Right atrium auricular region (tissue), 2 donors: Measurements from ENCODE around the gene PEBP1. TPM values are rescaled to one million over a fixed set of nuclear protein-coding genes. Genes with fewer than 3 reads are reported as not detected.
A peak's percentile ranks its signal among the peaks of the same experiment; 100 is the strongest.
"Not testable (repeated sequence)": the region's sequence is repeated elsewhere in the genome, so short reads cannot be mapped to it uniquely, and the experiment has no call there.

ENCODE experiments used
- DNase-seq: peaks from one replicate; pipeline ENCODE4 v3.0.0-alpha.2; 2019; ENCODE audit warnings: low spot score
- H3K27ac ChIP-seq, 2 donors: fragments of 200-600 bp; sonication (generic); 1 replicate in 1 of 2; 2 replicates in 1 of 2; pipeline ENCODE4 v1.5.1; 2016 to 2019
- H3K27me3 ChIP-seq, 2 donors: fragments of 200-600 bp; sonication (generic); one replicate each; pipeline versions ENCODE4 v1.5.1 to v1.6.0; 2017 to 2019
- H3K36me3 ChIP-seq: fragments of 200-600 bp; sonication (generic); one replicate; pipeline ENCODE4 v1.5.1; 2016
- H3K4me1 ChIP-seq, 2 donors: fragments of 200-600 bp; sonication (generic); one replicate each; pipeline versions ENCODE4 v1.5.1 to v1.6.0; 2017 to 2019
- H3K4me3 ChIP-seq, 2 donors: fragments of 200-600 bp; sonication (generic); 1 replicate in 1 of 2; 2 replicates in 1 of 2; pipeline ENCODE4 v1.5.1; 2017 to 2019; ENCODE audit warnings: mild to moderate bottlenecking in 1 of 2, moderate library complexity in 1 of 2
- H3K9me3 ChIP-seq, 2 donors: fragments of 200-600 bp; sonication (generic); one replicate each; pipeline ENCODE4 v1.5.1; 2019
- total RNA-seq, 2 donors: library from RNA; depleted of rRNA; stranded (reverse); fragments of >200 nt; gene quantifications; one replicate each; pipeline ENCODE4 v1.1.0, GENCODE V29; 2016
- TF ChIP-seq, protein P1 (sequence below), 2 donors: fragments of 200-600 bp; sonication (generic); IDR thresholded peaks; one replicate each; pipeline ENCODE4 v1.5.1; 2019; ENCODE audit warnings: antibody characterized with exemption in 2 of 2

Gene PEBP1
- total RNA-seq, 2 donors from 2014 or later = 428 to 539 TPM

GRCh38 chr12:118122264-118122663 is 13.7 kb upstream of the PEBP1 start:
- TF ChIP-seq, protein P1, sequence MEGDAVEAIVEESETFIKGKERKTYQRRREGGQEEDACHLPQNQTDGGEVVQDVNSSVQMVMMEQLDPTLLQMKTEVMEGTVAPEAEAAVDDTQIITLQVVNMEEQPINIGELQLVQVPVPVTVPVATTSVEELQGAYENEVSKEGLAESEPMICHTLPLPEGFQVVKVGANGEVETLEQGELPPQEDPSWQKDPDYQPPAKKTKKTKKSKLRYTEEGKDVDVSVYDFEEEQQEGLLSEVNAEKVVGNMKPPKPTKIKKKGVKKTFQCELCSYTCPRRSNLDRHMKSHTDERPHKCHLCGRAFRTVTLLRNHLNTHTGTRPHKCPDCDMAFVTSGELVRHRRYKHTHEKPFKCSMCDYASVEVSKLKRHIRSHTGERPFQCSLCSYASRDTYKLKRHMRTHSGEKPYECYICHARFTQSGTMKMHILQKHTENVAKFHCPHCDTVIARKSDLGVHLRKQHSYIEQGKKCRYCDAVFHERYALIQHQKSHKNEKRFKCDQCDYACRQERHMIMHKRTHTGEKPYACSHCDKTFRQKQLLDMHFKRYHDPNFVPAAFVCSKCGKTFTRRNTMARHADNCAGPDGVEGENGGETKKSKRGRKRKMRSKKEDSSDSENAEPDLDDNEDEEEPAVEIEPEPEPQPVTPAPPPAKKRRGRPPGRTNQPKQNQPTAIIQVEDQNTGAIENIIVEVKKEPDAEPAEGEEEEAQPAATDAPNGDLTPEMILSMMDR (IDR thresholded peaks at IDR 0.05) = no peak
- Histone ChIP-seq H3K9me3 (no peaks in the 10 kb centered on the region), H3K27ac (no peak overlapping the region), H3K27me3 (no peaks in the 10 kb centered on the region), H3K4me3 (no peak overlapping the region), H3K36me3 (no peaks in the 10 kb centered on the region), H3K4me1 (peaks cover 0 to 9% of the 10 kb centered on the region in 2 donors)
- DNase-seq = no peak

DNA sequence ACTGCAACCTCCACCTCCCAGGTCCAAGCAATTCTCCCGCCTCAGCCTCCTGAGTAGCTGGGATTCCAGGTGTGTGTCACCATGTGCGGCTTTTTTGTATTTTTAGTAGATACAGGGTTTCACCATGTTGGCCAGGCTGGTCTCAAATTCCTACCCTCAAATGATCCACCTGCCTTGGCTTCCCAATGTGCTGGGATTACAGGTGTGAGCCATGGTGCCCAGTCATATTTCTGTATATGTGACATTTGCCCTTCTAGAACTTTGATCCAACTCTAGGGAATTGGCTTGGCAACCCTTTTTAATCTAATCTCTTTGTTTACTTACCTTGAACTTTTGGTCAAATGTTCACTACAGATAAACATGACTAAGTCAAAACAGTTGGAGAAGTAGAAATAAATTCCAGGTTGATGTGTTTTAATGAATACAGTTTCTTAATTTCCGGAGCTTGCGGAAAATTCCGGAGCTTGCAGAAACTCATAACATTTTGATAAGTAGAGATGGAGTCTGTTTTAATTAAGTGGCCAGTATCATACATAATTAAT is 11.5 kb upstream of the PEBP1 start:
- TF ChIP-seq, protein P1 (IDR thresholded peaks at IDR 0.05) = no peak
- H3K4me1 ChIP-seq = peaks cover 0 to 9% of the 10 kb centered on the region in 2 donors
- DNase-seq = no peak
- no peaks in the 10 kb centered on the region for H3K9me3 ChIP-seq
- no peaks in the 10 kb centered on the region for H3K27me3 ChIP-seq
- no peak overlapping the region for H3K4me3 ChIP-seq
- no peak overlapping the region for H3K27ac ChIP-seq
- H3K36me3 ChIP-seq = no peaks in the 10 kb centered on the region

DNA sequence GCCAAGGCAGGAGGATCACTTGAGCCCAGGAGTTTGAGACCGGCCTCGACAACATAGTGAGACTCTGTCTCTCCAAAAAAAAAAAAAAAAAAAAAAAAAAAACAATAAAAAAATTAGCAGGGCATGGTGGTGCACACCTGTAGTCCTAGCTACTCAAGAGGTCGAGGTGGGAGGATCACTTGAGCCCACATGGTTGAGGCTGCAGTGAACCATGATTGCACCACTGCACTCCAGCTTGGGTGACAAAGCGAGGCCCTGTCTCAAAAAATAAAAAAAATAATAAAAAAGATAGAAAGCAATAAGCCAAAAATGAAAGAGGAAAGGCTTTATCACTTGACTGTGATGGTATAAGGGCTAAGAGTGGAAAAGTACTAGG is 10.2 kb upstream of the PEBP1 start:
- Histone ChIP-seq H3K4me1 (peaks cover 0 to 6% of the 10 kb centered on the region in 2 donors), H3K9me3 (no peaks in the 10 kb centered on the region), H3K4me3 (no peak overlapping the region), H3K27me3 (no peaks in the 10 kb centered on the region), H3K27ac (no peak overlapping the region), H3K36me3 (no peaks in the 10 kb centered on the region)
- no peak for DNase-seq
- TF ChIP-seq, protein P1 (IDR thresholded peaks at IDR 0.05) = no peak

DNA sequence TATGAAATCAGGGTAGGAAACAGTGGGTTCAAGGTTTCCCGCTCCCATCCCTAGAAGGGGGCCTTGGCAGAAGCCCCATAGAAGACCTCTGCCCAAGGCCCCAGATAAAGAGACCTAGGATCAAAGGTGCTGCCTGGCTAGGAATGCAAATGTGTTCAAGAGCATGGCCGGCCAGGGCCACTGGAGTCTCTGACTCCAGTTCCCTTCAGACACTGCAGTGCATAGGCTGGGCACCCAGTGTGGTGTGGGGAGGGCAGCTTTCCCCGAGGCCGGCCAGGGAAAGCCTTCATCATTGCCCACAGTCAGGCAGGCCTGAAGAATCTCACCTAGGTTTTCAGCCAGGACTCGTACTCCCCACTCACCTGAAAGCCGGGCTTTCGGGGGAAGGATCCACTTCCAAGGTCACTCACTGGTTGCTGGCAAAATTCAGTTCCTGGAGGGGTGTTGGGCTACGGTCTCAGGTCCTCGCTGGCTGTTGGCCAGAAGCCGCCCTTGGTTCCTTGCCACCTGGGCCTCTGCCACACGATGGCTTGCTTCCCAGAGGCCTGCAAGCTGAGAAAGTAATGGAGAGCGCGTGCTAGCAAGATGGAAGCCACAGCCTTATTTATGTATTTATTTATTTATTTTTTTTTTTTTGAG is 9.7 kb upstream of the PEBP1 start:
- no peak overlapping the region for H3K4me3 ChIP-seq
- H3K36me3 ChIP-seq = no peaks in the 10 kb centered on the region
- no peak for DNase-seq
- H3K27ac ChIP-seq = peak overlapping the region in 1 of 2 donors; percentile 4
- H3K9me3 ChIP-seq = no peaks in the 10 kb centered on the region
- no peaks in the 10 kb centered on the region for H3K27me3 ChIP-seq
- H3K4me1 ChIP-seq = peaks cover 0 to 1% of the 10 kb centered on the region in 2 donors
- TF ChIP-seq, protein P1 (IDR thresholded peaks at IDR 0.05) = no peak

GRCh38 chr12:118127867-118128266 is 8.1 kb upstream of the PEBP1 start:
- H3K36me3 ChIP-seq = no peaks in the 10 kb centered on the region
- TF ChIP-seq, protein P1 (IDR thresholded peaks at IDR 0.05) = no peak

DNA sequence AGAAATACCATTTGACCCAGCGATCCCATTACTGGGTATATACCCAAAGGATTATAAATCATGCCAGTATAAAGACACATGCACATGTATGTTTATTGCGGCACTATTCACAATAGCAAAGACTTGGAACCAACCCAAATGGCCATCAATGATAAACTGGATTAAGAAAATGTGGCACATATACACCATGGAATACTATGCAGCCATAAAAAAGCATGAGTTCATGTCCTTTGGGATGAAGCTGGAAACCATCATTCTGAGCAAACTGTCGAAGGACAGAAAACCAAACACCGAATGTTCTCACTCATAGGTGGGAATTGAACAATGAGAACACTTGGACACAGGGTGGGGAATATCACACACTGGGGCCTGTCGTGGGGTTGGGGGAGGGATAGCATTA is 6.5 kb upstream of the PEBP1 start:
- H3K27ac ChIP-seq, DNase-seq, H3K36me3 ChIP-seq, H3K4me1 ChIP-seq, H3K27me3 ChIP-seq, H3K4me3 ChIP-seq, H3K9me3 ChIP-seq: not testable (repeated sequence)

More at GRCh38 chr12:118127867-118128266, 8.1 kb upstream of the PEBP1 start:
- Histone ChIP-seq H3K27ac (no peak overlapping the region), H3K4me1 (no peaks in the 10 kb centered on the region), H3K4me3 (no peak overlapping the region), H3K9me3 (no peaks in the 10 kb centered on the region), H3K27me3 (no peaks in the 10 kb centered on the region)
- DNase-seq = no peak
